HCT116 (cell line): Measurements from ENCODE around the gene GARIN5B.

Experiments used
- EGR1 ChIP-seq: IDR thresholded peaks from 2 replicates; pipeline ENCODE4 v1.6.1; 2012; ENCODE audit warnings: low read depth
- EZH2 ChIP-seq: fragments of 200-600 bp; sonication (generic); IDR thresholded peaks from 2 replicates; pipeline ENCODE4 v1.6.1; 2017; ENCODE audit warnings: antibody characterized with exemption, mixed run types
- EZH2phosphoT487 ChIP-seq: fragments of 200-600 bp; IDR thresholded peaks from 2 replicates; pipeline ENCODE4 v1.6.1; 2018; ENCODE audit warnings: antibody characterized with exemption, borderline replicate concordance
- POLR2A ChIP-seq: IDR thresholded peaks from 2 replicates; pipeline ENCODE4 v1.7.0; 2011; ENCODE audit warnings: borderline replicate concordance; ENCODE audit not compliant: insufficient read depth, insufficient read length; ENCODE audit errors: extremely low read depth
- SIN3A ChIP-seq: IDR thresholded peaks from 2 replicates; pipeline ENCODE4 v1.6.1; 2012; ENCODE audit warnings: low read depth
- SP1 ChIP-seq: IDR thresholded peaks from 2 replicates; pipeline ENCODE4 v1.6.1; 2012; ENCODE audit warnings: low read depth
- SRF ChIP-seq: IDR thresholded peaks from 2 replicates; pipeline ENCODE4 v1.6.1; 2012; ENCODE audit warnings: low read depth
- TCF7L2 ChIP-seq: IDR thresholded peaks from 2 replicates; pipeline ENCODE4 v1.7.0; 2011; ENCODE audit warnings: borderline replicate concordance, inconsistent platforms; ENCODE audit not compliant: insufficient read depth, insufficient read length; ENCODE audit errors: extremely low read depth
- ZFX ChIP-seq: fragments of 450-650 bp; IDR thresholded peaks from 2 replicates; pipeline ENCODE4 v1.6.1; 2017
- TF ChIP-seq, protein P1 (sequence below), 3 experiments: fragments of 200-600 bp in 1 of 3; sonication (generic) in 1 of 3; IDR thresholded peaks in 2 of 3; conservative IDR thresholded peaks in 1 of 3; 2 replicates each; pipeline ENCODE4 v1.5.1; 2012 to 2017; ENCODE audit warnings: low read depth in 2 of 3, low read length in 2 of 3, antibody characterized with exemption in 1 of 3, borderline replicate concordance in 1 of 3, control low read depth in 1 of 3, mild to moderate bottlenecking in 1 of 3, mixed read lengths in 1 of 3, mixed run types in 1 of 3, moderate library complexity in 1 of 3; ENCODE audit not compliant: insufficient read depth in 1 of 3
- TF ChIP-seq, protein P2 (sequence below): IDR thresholded peaks from 2 replicates; pipeline ENCODE4 v1.6.1; 2011; ENCODE audit warnings: mild to moderate bottlenecking, low read length, moderate library complexity; ENCODE audit not compliant: insufficient replicate concordance; ENCODE audit errors: extremely low read depth
- TF ChIP-seq, protein P3 (sequence below): IDR thresholded peaks from 2 replicates; pipeline ENCODE4 v1.6.1; 2012
- TF ChIP-seq, protein P4 (sequence below): IDR thresholded peaks from 2 replicates; pipeline ENCODE4 v1.6.1; 2012

DNA sequence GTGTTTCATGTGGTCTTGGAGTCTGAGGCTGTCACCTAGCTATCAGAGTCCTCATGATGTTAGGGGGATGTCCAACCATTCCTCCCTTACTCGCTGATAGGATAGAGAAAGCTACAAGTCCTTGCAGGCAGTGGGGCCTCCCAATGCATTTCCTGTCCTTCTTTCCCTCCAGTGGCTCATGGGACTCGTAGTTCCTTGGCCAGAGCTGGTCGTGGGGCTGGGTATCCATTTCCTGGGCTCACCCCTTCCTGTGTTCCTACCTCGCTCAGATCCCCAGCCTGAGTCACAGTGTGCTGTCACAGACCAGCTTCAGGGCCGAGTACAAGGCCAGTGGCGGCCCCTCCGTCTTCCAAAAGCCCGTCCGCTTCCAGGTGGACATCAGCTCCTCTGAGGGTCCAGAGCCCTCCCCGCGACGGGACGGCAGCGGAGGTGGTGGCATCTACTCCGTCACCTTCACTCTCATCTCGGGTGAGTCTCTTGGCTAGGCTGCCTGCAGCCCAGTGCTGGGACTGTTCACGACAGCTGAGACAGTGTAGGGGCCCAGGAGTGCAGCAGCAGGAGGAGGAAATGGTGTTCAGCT lies 57.0 kb downstream of the GARIN5B start:
- TF ChIP-seq SP1 (no peak), POLR2A (no peak), EZH2 (no peak), EGR1 (no peak), ZFX (no peak), TCF7L2 (no peak), EZH2phosphoT487 (no peak), SRF (no peak), SIN3A (no peak)
- TF ChIP-seq, protein P1, sequence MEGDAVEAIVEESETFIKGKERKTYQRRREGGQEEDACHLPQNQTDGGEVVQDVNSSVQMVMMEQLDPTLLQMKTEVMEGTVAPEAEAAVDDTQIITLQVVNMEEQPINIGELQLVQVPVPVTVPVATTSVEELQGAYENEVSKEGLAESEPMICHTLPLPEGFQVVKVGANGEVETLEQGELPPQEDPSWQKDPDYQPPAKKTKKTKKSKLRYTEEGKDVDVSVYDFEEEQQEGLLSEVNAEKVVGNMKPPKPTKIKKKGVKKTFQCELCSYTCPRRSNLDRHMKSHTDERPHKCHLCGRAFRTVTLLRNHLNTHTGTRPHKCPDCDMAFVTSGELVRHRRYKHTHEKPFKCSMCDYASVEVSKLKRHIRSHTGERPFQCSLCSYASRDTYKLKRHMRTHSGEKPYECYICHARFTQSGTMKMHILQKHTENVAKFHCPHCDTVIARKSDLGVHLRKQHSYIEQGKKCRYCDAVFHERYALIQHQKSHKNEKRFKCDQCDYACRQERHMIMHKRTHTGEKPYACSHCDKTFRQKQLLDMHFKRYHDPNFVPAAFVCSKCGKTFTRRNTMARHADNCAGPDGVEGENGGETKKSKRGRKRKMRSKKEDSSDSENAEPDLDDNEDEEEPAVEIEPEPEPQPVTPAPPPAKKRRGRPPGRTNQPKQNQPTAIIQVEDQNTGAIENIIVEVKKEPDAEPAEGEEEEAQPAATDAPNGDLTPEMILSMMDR (IDR thresholded peaks at IDR 0.05 in 2 of 3, conservative IDR thresholded peaks at IDR 0.05 in 1 of 3; ENCODE audit: borderline replicate concordance in 1 of 3, insufficient read depth in 1 of 3, low read depth in 2 of 3, low read length in 2 of 3): no peak
- TF ChIP-seq, protein P2, sequence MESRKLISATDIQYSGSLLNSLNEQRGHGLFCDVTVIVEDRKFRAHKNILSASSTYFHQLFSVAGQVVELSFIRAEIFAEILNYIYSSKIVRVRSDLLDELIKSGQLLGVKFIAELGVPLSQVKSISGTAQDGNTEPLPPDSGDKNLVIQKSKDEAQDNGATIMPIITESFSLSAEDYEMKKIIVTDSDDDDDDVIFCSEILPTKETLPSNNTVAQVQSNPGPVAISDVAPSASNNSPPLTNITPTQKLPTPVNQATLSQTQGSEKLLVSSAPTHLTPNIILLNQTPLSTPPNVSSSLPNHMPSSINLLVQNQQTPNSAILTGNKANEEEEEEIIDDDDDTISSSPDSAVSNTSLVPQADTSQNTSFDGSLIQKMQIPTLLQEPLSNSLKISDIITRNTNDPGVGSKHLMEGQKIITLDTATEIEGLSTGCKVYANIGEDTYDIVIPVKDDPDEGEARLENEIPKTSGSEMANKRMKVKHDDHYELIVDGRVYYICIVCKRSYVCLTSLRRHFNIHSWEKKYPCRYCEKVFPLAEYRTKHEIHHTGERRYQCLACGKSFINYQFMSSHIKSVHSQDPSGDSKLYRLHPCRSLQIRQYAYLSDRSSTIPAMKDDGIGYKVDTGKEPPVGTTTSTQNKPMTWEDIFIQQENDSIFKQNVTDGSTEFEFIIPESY: no peak
- TF ChIP-seq, protein P3, sequence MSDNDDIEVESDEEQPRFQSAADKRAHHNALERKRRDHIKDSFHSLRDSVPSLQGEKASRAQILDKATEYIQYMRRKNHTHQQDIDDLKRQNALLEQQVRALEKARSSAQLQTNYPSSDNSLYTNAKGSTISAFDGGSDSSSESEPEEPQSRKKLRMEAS: no peak
- TF ChIP-seq, protein P4, sequence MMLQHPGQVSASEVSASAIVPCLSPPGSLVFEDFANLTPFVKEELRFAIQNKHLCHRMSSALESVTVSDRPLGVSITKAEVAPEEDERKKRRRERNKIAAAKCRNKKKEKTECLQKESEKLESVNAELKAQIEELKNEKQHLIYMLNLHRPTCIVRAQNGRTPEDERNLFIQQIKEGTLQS: no peak
